Activated T-helper 1 cell treated with Interleukin-2 at 50 U/mL for 16 hours (primary cell): ENCODE measurements around the gene DNAI7.

ENCODE experiments used
- DNase-seq: peaks from one replicate; pipeline ENCODE4 v3.0.0-alpha.2; 2020; ENCODE audit warnings: low read depth

The DNAI7 gene

DNA sequence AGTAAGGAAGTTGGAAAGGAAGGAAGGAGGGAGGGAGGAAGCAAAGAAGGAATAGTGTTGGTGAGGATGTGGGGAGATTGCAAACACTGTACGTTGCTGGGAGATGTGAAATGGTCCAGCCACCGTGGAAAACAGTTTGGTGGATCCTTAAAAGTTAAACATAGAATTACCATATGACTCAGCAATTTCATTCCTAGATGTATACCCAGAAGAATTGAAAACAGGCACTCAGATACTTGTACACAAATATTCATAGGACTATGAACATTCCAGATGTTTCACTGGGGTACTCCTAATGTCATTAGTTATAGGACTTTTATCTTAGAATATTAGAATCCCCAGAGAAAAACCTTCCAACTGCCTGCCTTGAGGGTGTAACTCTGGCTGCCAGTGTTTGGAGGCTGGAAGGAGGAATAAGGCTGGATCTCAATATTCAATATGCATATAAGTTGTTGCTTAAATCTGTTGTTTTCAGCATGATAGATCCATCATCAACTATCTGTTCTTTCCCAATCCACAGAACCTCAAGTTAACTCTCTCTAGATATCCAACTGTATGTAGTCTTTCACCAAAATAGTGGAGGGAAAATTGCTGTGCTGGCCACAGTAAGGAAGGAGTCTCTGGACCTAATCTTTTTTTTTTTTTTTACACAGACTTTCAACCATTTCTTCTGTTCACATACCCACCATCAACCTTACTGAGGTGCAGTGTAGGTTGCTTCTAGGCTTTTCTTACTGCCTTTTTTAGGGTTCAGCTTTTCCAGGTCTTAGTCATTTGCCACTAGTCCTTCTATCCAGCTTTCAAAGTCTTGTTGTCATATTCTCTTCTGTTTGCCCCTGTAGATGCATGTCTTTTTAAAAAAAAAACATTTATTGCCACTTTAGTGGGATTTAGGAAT is 94.5 kb downstream of the DNAI7 start:
- DNase-seq, result no peak

- DNase-seq, result no peak
These were observed 96.0 kb downstream of the DNAI7 start for GRCh38 chr12:25099010-25099409.

- DNase-seq, result no peak
These were observed 105.2 kb downstream of the DNAI7 start for GRCh38 chr12:25089738-25090137.

DNA sequence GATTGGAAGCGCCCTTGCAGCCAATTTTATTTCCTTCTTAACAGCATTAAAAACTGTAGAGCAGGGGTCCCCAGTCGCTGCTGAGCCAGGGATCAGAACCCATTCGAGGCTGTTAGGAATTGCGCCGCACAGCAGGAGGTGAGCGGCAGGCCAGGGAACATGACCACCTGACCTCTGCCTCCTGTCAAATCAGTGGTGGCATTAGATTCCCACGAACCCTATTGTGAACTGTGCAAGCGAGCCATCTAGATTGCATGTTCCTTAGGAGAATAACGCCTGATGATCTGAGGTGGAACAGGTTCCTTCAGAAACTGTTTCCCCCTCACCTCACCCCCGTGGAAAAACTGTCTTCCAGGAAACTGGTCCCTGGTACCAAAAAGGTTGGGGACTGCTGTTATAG is 107.4 kb downstream of the DNAI7 start:
- DNase-seq, result no peak

GRCh38 chr12:25084816-25085215 is 110.1 kb downstream of the DNAI7 start:
- no peak for DNase-seq

GRCh38 chr12:25083211-25083610 is 111.7 kb downstream of the DNAI7 start:
- no peak for DNase-seq

DNA sequence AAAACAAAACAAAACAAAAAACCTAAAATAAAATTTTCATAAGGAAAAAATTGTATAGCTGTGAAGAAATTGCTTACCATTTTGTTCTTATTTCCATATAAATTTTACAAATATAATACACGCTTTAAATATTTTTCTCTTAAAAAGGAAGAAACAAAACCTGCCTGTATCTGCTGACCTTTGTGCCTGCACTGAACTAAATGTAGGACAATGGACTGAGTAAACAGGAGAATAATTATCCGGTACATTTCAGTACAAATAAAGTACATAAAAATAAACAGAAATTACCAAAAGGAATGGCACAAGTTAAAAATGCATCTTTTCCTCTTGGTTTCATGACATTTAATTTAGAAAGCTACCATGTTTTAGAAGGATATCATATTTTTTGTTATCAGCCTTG is 112.3 kb downstream of the DNAI7 start:
- DNase-seq, result no peak

- DNase-seq, result no peak
These were observed 115.6 kb downstream of the DNAI7 start for GRCh38 chr12:25079393-25079792.

DNA sequence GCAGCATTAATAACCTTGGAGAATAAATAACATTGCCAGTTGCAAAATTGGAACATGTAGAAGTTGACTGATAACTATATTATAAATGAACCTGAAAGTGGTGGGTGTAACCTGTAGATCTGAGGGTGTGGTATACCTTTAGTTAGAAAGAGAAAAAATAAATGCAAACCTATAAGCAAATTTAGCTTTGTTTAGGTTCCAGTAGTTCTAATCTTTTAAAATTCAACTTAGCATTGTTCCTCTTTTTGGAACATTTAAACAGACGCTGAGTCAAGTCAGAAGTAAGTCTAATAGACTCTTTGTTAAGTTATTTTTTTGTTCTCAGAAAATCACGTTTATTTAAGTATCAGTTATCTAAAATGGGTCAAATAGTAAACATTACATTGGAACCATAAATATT is 120.0 kb downstream of the DNAI7 start:
- no peak for DNase-seq

GRCh38 chr12:25074113-25074512 is 120.8 kb downstream of the DNAI7 start:
- DNase-seq, result no peak

GRCh38 chr12:25072906-25073650 is 121.9 kb downstream of the DNAI7 start:
- no peak for DNase-seq

DNA sequence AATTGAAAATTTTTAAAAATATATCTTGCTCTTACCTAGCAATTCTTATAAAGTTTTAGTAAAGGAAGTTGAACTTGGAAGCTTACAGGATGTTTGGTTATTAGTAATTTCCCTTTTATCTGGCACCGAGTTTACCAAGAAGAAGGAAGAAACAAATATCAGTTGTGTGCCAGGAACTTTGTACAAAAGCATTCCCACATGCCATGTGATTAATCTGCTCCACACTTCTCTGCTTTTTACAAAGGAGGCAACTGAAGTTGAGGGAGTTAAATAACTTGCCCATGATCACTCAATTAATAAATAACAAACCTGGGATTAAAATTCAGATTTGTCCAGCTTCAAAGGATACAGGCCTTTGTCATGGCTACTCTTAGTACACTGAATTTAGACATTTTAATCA is 123.6 kb downstream of the DNAI7 start:
- DNase-seq, result no peak

- DNase-seq, result no peak
These were observed 125.7 kb downstream of the DNAI7 start for GRCh38 chr12:25069224-25069623.

DNA sequence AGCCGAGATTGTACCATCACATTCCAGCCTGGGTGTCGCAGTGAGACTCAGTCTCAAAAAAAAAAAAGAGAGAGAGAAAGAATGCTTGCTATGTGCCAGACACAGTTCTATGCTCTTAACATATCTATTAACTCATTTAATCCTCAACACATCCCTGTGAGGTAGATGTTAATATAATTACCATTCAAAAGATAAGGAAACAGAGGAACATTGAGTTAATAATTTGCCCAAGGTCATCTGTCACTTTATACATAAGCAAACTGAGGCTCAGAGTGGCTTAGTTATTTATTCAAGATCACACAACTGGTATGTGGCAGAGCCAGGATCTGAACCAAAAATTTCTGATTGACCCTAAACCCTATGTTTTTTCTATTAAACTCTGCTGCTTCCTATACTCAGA is 129.9 kb downstream of the DNAI7 start:
- no peak for DNase-seq

DNA sequence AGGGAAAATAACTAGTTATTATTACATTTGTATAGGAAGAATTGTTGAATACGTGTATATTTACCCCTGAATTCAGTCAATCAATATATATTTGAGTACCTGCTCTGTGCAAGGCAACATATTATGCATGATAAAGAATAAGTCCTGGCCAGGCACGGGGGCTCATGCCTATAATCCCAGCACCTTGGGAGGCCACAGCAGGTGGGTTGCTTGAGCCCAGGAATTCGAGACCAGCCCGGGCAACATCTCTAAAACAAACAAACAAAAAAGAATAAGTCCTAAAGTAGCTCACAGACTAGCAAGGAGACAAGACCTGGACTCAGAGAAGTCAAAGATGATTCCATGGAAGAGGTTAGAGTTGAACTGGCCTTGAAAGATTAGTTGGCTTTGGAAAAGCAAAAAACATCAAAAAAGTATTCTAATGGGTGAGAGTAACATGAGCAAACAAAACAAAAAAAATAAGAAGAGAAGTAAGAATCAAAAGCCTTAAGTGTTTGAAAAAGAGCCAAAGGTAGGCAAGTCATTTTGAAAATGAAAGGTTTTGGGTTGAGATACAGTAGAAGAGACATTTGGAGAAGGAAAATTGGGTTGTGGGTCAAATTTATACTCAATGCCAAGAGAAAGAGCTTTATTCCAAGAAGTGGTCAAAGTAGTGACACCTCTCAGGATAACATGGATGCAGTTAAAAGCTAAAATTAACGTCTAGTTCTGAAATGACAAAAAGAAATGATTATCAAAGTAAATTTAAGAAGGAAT is 130.9 kb downstream of the DNAI7 start:
- DNase-seq, result no peak

- no peak for DNase-seq
These were observed 136.3 kb downstream of the DNAI7 start for GRCh38 chr12:25058658-25059058.
